Brain microvascular endothelial cell (primary cell): ENCODE data around the gene DUSP7.
"Not testable (repeated sequence)": the region's sequence is repeated elsewhere in the genome, so short reads cannot be mapped to it uniquely, and the experiment has no call there.

Experiments used
- DNase-seq: peaks from one replicate; pipeline ENCODE4 v3.0.0-alpha.2; 2020
- H3K27ac ChIP-seq: fragments of 250-450 bp; sonication (Bioruptor Pico); 2 replicates; pipeline ENCODE4 v1.5.1; 2020; ENCODE audit warnings: mild to moderate bottlenecking, moderate library complexity
- H3K27me3 ChIP-seq: fragments of 250-450 bp; sonication (Bioruptor Pico); replicated peaks from 2 replicates; pipeline ENCODE4 v1.5.1; 2020; ENCODE audit warnings: mild to moderate bottlenecking
- H3K36me3 ChIP-seq: fragments of 250-450 bp; sonication (Bioruptor Pico); replicated peaks from 2 replicates; pipeline ENCODE4 v1.5.1; 2020; ENCODE audit warnings: mild to moderate bottlenecking
- H3K4me3 ChIP-seq: 2 replicates; pipeline ENCODE4 v1.5.1; 2011; ENCODE audit warnings: low read depth, mild to moderate bottlenecking, control low read depth, low read length, moderate library complexity
- in situ Hi-C: cut with HindIII; loops from 2 replicates; pipeline ENCODE4 v1.10.0; 2017; ENCODE audit warnings: low sequenced_read_pairs, low pct_ligation_motif_present
- TF ChIP-seq, protein P1 (sequence below): IDR thresholded peaks from 2 replicates; pipeline ENCODE4 v1.5.1; 2011; ENCODE audit warnings: low read depth, mild to moderate bottlenecking, moderate library complexity, low read length, control low read depth, inconsistent platforms; ENCODE audit errors: missing control alignments

The DUSP7 gene

DNA sequence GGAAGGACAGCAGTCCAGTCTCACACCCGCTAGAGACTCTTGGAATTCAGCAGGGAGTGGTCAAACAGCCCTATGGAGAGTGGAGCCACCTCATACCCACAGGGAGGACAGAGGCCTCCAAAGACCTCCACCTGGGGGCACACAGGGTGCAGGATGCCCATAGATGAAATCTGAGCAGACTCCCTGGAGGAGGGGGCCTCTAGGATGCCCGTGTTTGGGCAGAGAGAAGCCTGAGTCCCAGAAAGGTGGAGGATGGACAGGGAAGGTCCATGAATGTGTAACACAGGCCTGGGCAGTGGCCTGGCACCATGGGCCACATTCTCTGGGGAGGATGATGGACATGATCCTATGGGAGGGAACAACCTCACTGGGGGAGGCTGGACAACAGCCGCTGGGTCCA, 21.7 kb downstream of the DUSP7 start:
- Histone ChIP-seq H3K27ac (no peak overlapping the region), H3K36me3 (no peaks in the 10 kb centered on the region), H3K4me3 (no peak overlapping the region), H3K27me3 (no peaks in the 10 kb centered on the region)
- no peak for DNase-seq
- TF ChIP-seq, protein P1, sequence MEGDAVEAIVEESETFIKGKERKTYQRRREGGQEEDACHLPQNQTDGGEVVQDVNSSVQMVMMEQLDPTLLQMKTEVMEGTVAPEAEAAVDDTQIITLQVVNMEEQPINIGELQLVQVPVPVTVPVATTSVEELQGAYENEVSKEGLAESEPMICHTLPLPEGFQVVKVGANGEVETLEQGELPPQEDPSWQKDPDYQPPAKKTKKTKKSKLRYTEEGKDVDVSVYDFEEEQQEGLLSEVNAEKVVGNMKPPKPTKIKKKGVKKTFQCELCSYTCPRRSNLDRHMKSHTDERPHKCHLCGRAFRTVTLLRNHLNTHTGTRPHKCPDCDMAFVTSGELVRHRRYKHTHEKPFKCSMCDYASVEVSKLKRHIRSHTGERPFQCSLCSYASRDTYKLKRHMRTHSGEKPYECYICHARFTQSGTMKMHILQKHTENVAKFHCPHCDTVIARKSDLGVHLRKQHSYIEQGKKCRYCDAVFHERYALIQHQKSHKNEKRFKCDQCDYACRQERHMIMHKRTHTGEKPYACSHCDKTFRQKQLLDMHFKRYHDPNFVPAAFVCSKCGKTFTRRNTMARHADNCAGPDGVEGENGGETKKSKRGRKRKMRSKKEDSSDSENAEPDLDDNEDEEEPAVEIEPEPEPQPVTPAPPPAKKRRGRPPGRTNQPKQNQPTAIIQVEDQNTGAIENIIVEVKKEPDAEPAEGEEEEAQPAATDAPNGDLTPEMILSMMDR = no peak
- in situ Hi-C loops = no loop called here

DNA sequence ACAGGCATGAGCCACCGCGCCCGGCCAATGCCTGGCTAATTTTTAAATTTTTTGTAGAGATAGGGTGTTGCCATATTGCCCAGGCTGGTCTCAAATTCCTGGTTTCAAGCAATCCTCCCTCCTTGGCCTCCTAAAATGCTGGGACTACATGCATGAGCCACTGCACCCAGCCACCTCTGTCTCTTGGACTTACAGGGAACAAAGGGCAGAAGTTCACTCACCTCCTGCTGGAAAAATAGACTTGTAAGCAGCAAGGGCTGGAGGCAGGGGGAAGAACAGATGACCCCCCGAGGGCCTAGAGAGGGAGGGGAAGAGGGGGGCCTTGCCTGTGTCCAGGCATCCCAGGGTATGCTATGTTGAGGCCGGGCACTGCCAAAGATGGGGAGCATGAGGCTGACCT, 22.2 kb downstream of the DUSP7 start:
- Histone ChIP-seq H3K27ac (no peak overlapping the region), H3K36me3 (no peaks in the 10 kb centered on the region), H3K4me3 (no peak overlapping the region), H3K27me3 (no peaks in the 10 kb centered on the region)
- in situ Hi-C loops = no loop called here
- no peak for DNase-seq
- TF ChIP-seq, protein P1 = no peak

DNA sequence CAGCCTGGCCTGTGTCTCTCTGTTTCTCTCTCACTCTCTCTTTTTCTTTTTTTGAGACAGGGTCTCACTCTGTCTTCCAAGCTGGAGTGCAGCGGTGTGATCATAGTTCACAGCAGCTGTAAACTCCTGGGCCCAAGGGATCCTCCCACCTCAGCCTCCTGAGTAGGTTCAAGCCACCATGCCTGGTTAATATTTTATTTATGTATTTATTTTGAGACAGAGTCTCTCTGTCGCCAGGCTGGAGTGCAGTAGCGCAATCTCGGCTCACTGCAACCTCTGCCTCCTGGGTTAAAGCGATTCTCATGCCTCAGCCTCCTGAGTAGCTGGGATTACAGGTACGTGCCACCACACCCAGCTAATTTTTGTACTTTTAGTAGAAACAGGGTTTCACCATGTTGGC, 22.6 kb downstream of the DUSP7 start:
- H3K27ac ChIP-seq, H3K36me3 ChIP-seq, in situ Hi-C loops, H3K27me3 ChIP-seq, H3K4me3 ChIP-seq, DNase-seq: not testable (repeated sequence)

DNA sequence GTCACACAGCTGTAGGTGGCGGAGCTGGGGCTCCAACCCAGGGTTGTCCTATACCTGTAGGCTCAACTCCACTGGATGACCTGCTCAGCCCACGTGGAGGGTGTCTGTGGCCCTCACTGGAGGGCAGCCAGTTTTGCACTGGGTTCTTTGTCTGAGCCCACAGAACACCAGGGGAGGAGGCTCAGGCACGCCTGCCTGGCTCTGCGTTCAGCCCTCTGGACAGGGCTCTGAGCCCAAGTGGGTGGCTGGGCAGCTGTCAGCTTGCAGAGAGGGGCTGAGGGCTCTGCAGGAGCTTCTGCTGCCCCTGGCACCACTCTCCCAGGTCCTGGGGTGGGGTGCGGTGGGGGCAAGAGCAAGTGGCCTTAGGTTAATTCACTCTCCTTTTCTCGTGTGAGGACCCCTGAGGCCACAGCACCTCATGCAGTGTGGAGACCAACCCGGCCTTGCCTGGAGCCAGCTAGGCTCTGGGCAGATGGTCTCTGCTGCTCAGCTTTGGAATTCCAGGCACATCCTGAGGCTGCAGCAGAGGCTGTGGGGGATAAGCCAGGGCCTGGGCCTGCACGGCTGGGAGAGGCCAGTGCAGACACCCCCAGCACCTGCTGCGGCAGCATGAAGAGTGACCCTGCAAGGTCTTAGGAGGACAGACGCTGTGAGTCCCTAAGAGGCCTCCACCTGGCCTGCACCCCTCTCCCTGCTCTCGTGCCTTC, 23.5 kb downstream of the DUSP7 start:
- no peaks in the 10 kb centered on the region for H3K27me3 ChIP-seq
- TF ChIP-seq, protein P1 = no peak

DNA sequence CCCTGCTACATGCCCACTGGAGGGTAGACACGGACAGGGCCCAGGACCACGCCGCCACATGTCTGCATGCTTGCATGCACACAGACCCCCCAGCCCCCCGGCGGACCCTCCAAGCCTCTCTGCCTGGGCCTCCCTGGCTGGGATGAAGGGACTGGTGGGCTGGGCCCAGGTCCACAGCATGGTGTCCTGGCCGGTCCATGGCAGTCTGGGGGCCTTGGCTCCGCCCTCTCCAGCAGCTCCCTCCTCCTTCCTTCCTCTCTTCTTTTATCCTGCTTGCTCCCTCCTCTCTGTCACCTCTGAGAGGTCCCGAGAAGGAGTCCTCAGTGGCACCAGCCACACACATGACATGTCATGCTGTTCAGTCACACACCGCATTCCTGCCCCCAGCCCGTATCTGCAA, 24.5 kb downstream of the DUSP7 start:
- TF ChIP-seq, protein P1 = no peak
- in situ Hi-C loops = no loop called here

More for the DNA sequence above, 23.5 kb downstream of the DUSP7 start:
- DNase-seq = no peak
- in situ Hi-C loops = no loop called here
- Histone ChIP-seq H3K27ac (no peak overlapping the region), H3K4me3 (no peak overlapping the region), H3K36me3 (no peaks in the 10 kb centered on the region)

DNA sequence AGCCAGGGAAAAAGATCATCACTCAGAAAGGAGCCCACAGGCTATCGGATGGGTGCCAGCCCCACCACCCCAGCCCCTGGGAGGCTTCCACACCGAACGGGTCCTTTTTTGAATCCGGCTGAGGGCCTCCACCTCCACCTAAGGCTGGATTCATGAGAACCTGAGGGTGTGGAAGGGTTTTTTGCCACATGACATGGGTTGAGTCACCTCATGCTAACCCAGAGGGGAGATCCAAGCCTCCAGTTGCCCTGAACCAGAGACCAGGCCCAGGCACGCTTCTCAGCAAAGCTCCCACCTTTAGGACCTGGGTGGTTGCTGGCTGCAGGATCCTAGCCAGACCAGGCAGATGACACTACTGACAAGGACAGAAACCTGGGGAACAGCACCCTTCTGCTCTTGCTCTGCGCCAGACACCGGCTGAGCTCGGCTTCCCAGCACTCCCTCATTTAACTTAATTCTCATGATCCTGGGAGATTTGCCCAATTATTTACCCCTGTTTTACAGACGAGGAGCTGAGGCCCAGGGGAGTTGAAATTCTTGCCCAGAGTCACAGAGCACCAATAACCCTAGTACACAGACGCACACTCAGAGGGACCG, 25.6 kb downstream of the DUSP7 start:
- H3K27ac ChIP-seq = no peak overlapping the region
- H3K36me3 ChIP-seq = no peaks in the 10 kb centered on the region
- H3K4me3 ChIP-seq = no peak overlapping the region
- in situ Hi-C loops = no loop called here
- TF ChIP-seq, protein P1 = no peak
- H3K27me3 ChIP-seq = no peaks in the 10 kb centered on the region
- DNase-seq = no peak

More for the DNA sequence above, 24.5 kb downstream of the DUSP7 start:
- H3K36me3 ChIP-seq = no peaks in the 10 kb centered on the region
- H3K27ac ChIP-seq = no peak overlapping the region
- no peak for DNase-seq
- no peak overlapping the region for H3K4me3 ChIP-seq
- H3K27me3 ChIP-seq = no peaks in the 10 kb centered on the region
